Lower lobe of right lung (tissue), 2 donors: ENCODE data around the gene MAPKAPK2. TPM values are rescaled to one million over a fixed set of nuclear protein-coding genes. Genes with fewer than 3 reads are reported as not detected.

Experiments used
- ATAC-seq, 2 donors: fragments of 200-7000 bp; cut with Tn5 transposase; one replicate each; pipeline ENCODE4 v1.9.1; 2020 to 2022; ENCODE audit warnings: mild to moderate bottlenecking in 2 of 2, moderate library complexity in 2 of 2
- DNase-seq: peaks from one replicate; pipeline ENCODE4 v3.0.0-alpha.2; 2020
- H3K27ac ChIP-seq: fragments of 200-600 bp; one replicate; pipeline ENCODE4 v1.8.0; 2022
- H3K27me3 ChIP-seq: fragments of 200-600 bp; one replicate; pipeline ENCODE4 v1.8.0; 2022; ENCODE audit warnings: low read depth
- H3K36me3 ChIP-seq: fragments of 200-600 bp; one replicate; pipeline ENCODE4 v1.8.0; 2022; ENCODE audit warnings: mild to moderate bottlenecking
- H3K4me1 ChIP-seq: fragments of 200-600 bp; one replicate; pipeline ENCODE4 v1.8.0; 2022
- H3K4me3 ChIP-seq: fragments of 200-600 bp; one replicate; pipeline ENCODE4 v1.8.0; 2022; ENCODE audit warnings: mild to moderate bottlenecking
- H3K9me3 ChIP-seq: fragments of 200-600 bp; one replicate; pipeline ENCODE4 v1.8.0; 2022
- intact Hi-C: fragments of 100-400 bp; cut with DNase I; formaldehyde crosslinking; loops from one replicate; pipeline ENCODE4 v1.11.0; 2022
- total RNA-seq: library from RNA; stranded (reverse); fragmentation: NEBNext Ultra II Directional; extraction: Animal tissue kit (Norgen Biotek cat#: 25700); gene quantifications from one replicate; pipeline ENCODE4 v1.2.1, GENCODE V29; 2021
- TF ChIP-seq, protein P1 (sequence below): fragments of 200-600 bp; IDR thresholded peaks from one replicate; pipeline ENCODE4 v1.8.0; 2022; ENCODE audit warnings: antibody characterized with exemption, mild to moderate bottlenecking
- donor health status: DM: no; HTN: yes; CAD: no; lungs with severe emphysema.

MAPKAPK2 gene
- total RNA-seq, 1 donor from 2014 or later, result 87.0 TPM

DNA sequence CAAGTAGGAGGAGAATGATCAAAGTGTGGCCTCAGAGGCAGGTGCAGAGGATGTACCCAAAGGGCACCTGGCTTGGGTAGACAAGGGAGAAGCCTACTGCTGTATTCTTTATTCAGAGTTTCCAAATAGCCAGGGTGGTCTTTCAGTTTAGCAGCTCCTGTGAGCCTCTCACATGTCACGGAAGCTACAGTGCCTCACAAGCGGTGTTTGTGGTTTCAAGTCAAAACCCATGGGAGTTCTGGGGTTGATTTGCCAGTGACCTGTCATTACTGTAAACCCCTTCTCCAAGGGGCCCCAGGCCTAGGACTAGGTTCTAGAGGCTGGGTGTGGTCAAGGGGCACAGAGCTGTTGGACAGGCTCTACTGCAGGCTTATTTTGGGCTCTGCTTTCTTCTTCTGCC lies 97.7 kb downstream of the MAPKAPK2 start:
- Histone ChIP-seq H3K9me3 (no peaks in the 10 kb centered on the region), H3K27ac (no peak overlapping the region), H3K27me3 (no peaks in the 10 kb centered on the region), H3K4me1 (no peaks in the 10 kb centered on the region), H3K36me3 (no peaks in the 10 kb centered on the region), H3K4me3 (no peak overlapping the region)
- TF ChIP-seq, protein P1, sequence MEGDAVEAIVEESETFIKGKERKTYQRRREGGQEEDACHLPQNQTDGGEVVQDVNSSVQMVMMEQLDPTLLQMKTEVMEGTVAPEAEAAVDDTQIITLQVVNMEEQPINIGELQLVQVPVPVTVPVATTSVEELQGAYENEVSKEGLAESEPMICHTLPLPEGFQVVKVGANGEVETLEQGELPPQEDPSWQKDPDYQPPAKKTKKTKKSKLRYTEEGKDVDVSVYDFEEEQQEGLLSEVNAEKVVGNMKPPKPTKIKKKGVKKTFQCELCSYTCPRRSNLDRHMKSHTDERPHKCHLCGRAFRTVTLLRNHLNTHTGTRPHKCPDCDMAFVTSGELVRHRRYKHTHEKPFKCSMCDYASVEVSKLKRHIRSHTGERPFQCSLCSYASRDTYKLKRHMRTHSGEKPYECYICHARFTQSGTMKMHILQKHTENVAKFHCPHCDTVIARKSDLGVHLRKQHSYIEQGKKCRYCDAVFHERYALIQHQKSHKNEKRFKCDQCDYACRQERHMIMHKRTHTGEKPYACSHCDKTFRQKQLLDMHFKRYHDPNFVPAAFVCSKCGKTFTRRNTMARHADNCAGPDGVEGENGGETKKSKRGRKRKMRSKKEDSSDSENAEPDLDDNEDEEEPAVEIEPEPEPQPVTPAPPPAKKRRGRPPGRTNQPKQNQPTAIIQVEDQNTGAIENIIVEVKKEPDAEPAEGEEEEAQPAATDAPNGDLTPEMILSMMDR, result no peak
- DNase-seq, result no peak
- ATAC-seq, result no peak
- intact Hi-C loops, result no loop called here

DNA sequence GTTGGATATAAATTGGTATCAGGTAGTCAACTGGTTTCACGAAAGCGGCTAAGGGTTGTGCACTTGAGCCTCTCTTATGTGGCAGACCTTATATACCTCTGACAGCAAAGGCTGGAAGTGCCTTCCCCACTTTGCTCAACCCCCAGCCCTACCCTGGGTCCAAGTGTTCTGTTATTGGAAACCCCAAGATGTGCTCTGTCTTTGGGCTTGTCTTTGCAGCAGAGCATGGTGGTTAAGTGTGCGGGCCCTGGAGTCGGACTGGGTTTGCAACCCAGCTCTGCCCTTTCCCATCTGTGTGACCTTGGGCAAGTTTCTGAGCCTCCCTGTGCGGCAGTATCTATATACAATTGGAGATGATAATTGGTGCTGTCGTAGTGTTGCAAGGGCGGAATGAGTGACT lies 98.8 kb downstream of the MAPKAPK2 start:
- TF ChIP-seq, protein P1, result no peak
- no peaks in the 10 kb centered on the region for H3K27me3 ChIP-seq
- H3K4me3 ChIP-seq, result no peak overlapping the region
- ATAC-seq, result no peak
- no peaks in the 10 kb centered on the region for H3K36me3 ChIP-seq
- H3K4me1 ChIP-seq, result no peaks in the 10 kb centered on the region
- DNase-seq, result no peak
- no peak overlapping the region for H3K27ac ChIP-seq
- intact Hi-C loops, result no loop called here
- no peaks in the 10 kb centered on the region for H3K9me3 ChIP-seq

Other genes with a start within 250 kb of the MAPKAPK2 start
- 12.5 TPM for gene IKBKE, start 214.4 kb upstream of the MAPKAPK2 start, total RNA-seq
- gene RASSF5, start 177.4 kb upstream of the MAPKAPK2 start, total RNA-seq, result 48.2 TPM
- 47.0 TPM for gene EIF2D, start 72.4 kb upstream of the MAPKAPK2 start, total RNA-seq
- 6.4 TPM for gene DYRK3, start 49.4 kb upstream of the MAPKAPK2 start, total RNA-seq
- gene IL19, start 85.9 kb downstream of the MAPKAPK2 start, total RNA-seq, result not detected
- 1.4 TPM for gene IL10, start 87.6 kb downstream of the MAPKAPK2 start, total RNA-seq
- gene IL20, start 180.7 kb downstream of the MAPKAPK2 start, total RNA-seq, result not detected
- not detected for gene IL24, start 212.5 kb downstream of the MAPKAPK2 start, total RNA-seq
- gene FCMR, start 237.0 kb downstream of the MAPKAPK2 start, total RNA-seq, result 6.8 TPM